Posterior vena cava (tissue), 2 donors: ENCODE results near the gene NR2F1-AS1. TPM values are rescaled to one million over a fixed set of nuclear protein-coding genes. Genes with fewer than 3 reads are reported as not detected.
"Not testable (repeated sequence)": the region's sequence is repeated elsewhere in the genome, so short reads cannot be mapped to it uniquely, and the experiment has no call there.

Experiments used
- DNase-seq: peaks from one replicate; pipeline ENCODE4 v3.0.0-alpha.2; 2020; ENCODE audit warnings: low spot score
- intact Hi-C, 2 donors: fragments of 100-400 bp; cut with DNase I; formaldehyde crosslinking; loops; one replicate each; pipeline versions ENCODE4 v1.14.1 to v1.14.2; 2022 to 2023
- total RNA-seq, 2 donors: library from RNA; stranded (reverse); fragmentation: NEBNext Ultra II Directional; extraction: Animal tissue kit (Norgen Biotek cat#: 25700); gene quantifications; one replicate each; pipeline ENCODE4 v1.2.1, GENCODE V29; 2021
- donor health status: DM: yes; HTN: yes; CAD: no.
- donor health status: DM: yes; HTN: yes; CAD: no.

The NR2F1-AS1 gene
- total RNA-seq, 2 donors from 2014 or later, result 19.7 to 25.6 TPM

DNA sequence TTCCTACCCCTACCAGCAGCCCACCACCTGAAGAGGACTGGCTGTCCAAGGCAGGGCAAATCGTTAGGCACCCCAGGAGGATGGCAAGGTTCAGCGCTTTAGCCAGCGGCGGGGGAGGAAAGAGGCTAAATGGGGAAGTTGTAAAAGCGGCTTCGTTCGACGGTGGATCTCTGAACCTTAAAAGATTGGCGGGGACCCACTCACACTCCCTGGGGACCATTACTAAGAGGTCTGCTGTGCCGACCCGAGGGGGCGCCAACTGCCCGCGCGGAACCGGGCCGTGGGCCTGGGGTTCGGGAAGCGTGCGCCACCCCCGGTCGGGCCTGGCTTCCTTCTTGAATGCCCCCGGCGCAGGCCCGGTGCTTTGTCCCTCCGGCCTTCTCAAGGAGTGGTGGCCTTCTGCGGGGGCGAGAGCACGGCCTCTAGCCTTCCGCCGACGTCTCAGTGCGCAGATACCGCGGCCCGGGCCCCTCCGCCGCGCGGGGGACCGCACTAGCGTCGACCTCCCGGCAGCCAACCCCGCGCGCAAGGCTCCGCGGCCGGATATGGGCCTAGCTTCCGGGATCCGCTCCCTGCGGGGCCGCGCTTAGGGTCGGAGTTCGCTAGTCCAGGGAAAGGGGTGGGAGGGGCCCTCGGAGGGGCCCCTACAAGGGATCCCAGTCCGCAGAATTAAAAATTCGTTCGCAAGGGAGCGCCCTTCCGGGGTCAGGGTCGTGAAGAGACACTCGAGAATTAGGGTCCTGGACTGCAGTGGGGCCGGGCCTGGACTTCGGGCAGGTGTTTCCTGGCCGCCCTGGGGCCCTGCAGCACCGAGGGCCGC is 10.5 kb downstream of the NR2F1-AS1 start:
- DNase-seq, result no peak
- intact Hi-C loops, result loop anchor here in 1 of 2 donors (10.0 kb wide), 1 partner anchor 486 kb away; no protein-coding TSS in a partner anchor

DNA sequence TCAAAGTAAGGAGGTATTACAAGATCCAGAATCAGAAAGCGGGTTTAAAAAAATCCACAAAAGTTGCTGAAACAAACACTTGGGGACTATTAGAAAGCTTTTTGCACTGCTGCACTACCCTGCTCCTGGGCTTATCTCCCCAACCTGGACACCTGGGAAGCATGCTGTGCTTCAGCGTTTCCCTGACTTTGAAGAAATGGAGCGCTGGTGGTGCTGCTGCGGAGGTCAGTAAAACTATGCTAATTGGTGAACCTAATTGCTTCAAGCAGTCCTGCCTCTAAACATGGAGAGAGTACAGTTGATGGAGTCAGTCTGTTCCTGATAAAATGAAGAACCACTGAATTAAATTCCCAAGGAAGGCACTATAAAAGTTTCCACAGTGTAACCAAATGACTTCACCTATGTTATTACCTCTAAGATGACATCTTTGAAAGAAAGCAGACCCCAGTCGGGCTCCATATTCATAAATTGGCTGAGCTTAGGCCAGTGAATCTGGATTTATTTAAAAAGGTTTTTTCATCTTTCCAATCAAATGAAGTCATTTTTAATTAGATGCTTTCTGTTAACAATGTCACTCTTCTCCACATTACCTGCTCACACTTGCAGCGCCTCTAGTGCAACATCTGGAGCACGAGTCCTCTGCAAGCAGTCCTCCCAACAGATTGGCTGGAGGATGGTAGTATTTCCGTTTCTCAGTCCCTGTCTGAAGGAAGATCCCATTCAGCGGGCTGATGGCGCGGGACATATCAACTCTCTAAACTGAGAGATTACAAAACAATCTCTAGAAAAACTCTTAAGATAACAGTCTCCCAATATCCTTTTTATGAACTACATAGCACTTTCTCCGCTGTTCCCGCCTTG is 11.5 kb downstream of the NR2F1-AS1 start:
- no peak for DNase-seq
- intact Hi-C loops, result loop anchor here in 1 of 2 donors (10.0 kb wide), 1 partner anchor 485 kb away; no protein-coding TSS in a partner anchor

DNA sequence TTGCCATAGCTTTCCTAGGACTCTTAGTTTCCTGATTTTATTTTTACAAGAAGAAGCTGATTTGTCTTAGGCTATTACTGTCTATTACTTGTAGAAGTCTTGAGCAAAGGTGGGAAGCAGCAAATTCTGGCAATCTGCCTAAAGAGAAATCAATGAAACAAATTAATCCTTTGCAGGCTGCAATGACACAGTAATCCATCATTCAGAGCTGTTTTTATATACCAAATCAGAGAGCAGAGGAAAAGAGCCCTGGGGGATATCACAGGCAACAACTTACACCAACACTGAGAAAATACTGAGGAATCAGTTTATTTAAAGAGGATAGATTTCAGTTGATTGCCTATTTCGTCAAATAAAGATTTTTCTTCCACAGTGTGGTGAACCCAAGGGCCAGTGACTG is 13.6 kb downstream of the NR2F1-AS1 start:
- intact Hi-C loops, result no loop called here
- DNase-seq, result no peak

DNA sequence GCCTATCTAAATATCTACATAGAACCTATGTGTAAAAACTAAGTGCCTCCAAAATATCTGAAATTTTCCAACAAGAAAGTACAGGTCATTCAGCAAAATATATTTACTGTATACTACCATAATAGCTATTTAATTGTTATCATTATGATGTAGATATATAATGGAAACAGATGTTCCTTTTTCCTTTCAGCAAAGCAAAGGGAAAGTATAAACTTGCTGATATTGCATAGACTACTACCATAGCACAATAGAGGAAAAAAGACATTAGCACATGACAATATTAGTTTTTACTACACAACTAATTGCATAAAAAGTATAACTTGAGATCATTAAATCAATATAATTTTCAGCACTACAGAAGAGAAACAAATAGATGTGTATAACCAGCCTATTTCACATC is 14.9 kb downstream of the NR2F1-AS1 start:
- DNase-seq, result no peak
- intact Hi-C loops, result no loop called here

DNA sequence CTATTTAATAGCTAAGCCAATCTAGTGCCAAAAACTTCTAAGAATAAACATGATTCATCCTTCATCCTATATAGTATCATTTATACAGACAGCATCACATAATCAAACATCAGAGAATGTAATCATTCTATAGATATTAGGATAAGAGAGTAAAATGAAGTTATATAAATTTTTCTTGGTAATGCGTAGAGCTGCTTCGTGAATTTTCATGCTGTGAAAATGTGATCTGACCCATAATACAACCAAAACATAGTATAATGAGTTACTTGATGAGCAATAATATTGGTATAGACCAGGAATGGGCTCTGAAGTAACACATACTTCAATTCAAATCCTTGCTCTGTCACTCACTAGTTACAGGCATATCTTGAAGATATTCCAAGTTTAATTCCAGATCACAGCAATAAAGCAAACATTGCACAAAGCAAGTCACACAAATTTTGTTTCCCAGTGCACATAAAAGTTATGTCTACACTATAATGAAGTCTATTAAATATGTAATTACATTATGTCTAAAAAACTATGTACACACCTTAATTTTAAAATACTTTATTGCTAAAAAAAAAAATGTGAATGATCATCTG is 23.9 kb downstream of the NR2F1-AS1 start:
- intact Hi-C loops, result no loop called here
- DNase-seq, result no peak

DNA sequence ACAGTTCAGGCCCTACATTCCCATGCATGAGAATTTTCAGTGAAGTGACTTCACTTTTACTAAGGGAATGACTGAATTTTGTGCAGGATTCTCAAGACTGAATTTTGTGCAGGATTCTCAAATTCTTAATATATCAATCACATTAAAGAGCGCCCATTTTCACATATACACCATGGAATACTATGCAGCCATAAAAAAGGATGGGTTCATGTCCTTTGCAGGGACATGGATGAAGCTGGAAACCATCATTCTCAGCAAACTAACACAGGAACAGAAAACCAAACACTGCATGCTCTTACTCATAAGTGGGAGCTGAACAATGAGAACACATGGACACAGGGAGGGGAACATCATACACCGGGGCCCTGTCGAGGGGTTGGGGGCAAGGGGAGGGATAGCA is 31.4 kb downstream of the NR2F1-AS1 start:
- DNase-seq, intact Hi-C loops: not testable (repeated sequence)

DNA sequence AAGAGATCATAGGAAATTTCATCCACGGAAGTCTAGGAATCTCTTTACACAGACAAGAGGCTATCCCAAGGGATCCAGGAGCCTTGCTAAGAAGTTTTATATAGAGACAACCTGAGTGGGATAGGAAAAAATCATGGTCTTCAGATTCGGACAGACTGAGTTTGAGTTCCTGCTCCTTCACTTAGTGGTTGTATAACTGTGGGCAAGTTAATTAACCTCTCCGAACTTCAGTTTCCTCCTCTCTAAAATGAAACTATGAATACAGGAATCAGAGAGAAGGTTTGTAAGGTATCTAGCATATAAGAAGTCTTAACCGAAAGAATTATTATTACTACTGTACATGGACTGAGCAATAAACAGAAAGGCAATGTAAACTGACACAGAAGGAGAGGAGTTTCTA is 35.1 kb downstream of the NR2F1-AS1 start:
- intact Hi-C loops, result no loop called here

DNA sequence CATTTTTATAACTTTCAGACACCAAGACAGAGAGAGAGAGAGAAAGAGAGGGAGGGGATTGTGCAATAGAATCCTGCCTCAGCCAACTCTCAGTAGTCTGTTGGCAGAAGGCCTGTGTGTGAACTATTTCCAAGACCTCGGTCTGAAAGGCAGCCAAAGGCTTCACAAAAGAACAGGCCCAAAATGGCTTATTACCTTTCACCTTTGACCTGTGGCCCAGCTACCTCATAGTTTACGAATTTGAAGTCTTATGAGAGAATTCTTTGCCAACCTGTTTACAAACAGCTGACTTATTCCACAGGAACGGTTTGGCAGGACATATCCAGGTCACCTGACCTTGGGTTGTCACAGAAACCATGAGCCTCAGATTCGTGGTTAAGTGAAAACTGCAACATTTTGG is 48.6 kb downstream of the NR2F1-AS1 start:
- intact Hi-C loops, result no loop called here
- DNase-seq, result peak; percentile 80

More for the DNA sequence above, 35.1 kb downstream of the NR2F1-AS1 start:
- no peak for DNase-seq

DNA sequence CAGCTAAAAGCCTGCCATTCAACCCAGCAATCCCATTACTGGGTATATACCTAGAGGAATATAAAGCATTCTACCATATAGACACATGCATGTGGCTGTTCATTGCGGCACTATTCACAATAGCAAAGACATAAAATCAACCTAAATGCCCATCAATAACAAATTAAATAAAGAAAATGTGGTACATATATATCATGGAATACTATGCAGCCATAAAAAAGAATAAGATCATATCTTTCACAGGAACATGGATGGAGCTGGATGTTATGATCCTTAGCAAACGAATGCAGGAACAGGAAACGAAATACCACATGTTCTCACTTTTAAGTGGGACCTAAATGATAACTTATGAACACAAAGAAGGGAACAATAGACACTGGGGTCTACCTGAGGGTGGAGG is 59.2 kb downstream of the NR2F1-AS1 start:
- DNase-seq, intact Hi-C loops: not testable (repeated sequence)

DNA sequence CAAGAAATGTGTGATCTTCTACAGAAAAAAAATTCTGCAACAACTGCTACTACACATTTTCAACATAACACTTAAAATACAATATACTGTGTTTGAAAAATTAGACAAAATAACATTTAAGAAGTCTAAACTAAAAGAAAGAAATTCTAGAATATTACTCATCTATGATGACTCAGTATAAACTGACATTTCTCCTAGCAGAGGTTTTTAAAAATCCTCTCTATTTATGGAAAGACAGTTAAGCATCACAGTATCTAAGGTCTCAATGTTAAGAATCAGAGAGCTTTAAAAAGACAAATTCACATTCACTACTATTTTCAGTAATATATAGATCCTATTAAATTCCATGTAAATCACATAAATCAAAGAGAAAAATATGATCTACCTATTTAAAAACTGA is 61.3 kb downstream of the NR2F1-AS1 start:
- no peak for DNase-seq
- intact Hi-C loops, result no loop called here

DNA sequence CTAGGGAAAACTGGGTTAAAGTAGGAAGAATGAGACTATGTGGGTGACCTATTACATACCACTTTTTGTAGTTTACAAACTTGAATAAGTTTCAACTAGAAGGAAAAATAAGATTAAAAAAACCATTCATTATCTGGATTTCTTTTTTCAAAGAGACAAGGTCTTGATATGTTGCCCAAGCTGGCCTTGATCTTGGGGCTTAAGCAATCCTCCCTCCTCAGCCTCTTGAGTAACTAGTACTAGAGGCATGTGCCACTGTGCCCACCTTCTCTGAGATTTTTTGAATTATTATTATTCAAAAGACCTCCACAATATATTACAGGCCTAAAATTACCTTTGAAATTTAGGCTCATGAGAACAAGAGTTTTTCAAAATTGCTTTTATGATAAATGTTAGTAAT is 63.2 kb downstream of the NR2F1-AS1 start:
- no peak for DNase-seq
- intact Hi-C loops, result no loop called here

DNA sequence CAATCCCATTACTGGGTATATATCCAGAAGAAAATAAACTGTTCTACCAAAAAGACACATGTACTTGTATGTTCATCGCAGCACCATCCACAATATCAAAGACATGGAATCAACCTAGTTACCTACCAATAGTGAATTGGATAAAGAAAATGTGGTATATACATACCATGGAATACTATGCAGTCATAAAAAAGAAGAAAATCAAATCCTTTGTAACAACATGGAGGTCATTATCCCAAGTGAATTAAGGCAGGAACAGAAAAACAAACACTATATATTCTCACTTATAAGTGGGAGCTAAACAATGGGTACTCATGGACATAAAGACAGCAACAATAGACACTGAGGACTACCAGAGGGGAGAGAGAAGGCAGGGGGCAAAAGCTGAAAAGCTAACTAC is 67.7 kb downstream of the NR2F1-AS1 start:
- intact Hi-C loops, result loop anchor here in 1 of 2 donors (2.0 kb wide), 1 partner anchor 22 kb away; no protein-coding TSS in a partner anchor
- no peak for DNase-seq

DNA sequence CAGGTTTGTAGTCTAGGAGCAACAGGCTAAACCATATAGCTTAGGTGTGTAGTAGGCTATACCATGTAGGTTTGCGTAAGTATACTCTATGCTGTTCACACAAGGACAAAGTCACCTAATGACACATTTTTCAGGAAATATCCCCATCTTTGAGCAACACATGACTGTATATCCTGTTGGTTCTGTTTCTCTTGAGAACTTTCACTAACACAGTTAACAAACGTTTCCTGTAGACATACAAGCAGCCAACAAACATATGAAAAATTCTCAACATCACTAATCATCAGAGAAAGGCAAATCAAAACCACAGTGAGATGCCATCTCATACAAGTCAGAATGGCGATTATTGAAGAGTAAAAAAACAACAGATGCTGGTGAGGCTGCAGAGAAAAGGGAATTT is 68.2 kb downstream of the NR2F1-AS1 start:
- intact Hi-C loops, result loop anchor here in 1 of 2 donors (2.0 kb wide), 1 partner anchor 22 kb away; no protein-coding TSS in a partner anchor
- DNase-seq, result no peak

DNA sequence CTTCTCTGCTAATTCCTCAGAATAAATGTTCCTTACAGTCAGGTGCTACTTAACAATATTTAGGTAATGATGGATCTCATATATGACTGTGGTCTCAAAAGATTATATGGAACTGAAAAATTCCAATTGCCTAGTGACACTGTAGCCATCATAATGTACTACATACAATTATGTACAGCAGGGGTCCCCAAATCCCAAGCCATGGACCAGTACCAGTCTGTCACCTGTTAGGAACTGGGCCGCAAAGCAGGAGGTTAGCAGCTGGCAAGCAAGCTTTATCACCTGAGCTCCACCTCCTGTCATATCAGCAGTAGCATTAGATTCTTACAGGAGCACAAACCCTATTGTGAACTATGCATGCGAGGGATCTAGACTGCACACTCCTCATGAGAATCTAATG is 69.6 kb downstream of the NR2F1-AS1 start:
- no peak for DNase-seq
- intact Hi-C loops, result no loop called here

DNA sequence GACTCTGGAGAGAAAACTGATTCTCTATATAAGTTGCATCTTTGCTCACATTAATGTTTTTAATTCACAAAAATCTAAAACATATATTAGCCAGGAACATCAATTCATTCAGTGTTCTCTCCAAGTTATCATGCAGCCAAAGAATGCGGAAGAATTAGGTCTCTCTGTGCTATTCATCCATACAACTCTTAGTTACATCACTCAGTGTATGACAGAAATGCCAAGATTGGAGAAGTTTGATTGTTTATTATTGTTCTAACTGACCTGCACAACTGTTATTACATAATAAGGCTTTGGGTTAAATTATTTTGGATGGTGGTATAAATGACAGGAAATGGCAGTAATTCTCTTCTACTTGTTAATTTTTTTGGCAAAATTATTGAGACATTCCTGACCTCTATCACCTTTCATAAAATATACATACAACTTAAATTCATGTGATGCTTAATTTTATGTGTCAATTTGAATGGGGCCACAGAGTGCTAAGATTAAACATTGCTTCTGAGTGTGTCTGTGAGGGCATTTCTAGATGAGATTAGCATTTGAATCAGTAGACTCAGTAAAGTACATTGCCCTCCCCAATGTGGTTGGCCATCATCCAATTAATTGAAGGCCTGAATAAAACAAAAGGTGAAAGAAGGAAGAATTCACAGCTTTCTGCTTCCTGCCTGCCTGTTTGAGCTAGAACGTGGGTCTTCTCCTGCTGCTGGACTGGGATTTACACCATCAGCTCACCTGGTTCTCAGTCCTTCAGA is 70.2 kb downstream of the NR2F1-AS1 start:
- no peak for DNase-seq
- intact Hi-C loops, result no loop called here

DNA sequence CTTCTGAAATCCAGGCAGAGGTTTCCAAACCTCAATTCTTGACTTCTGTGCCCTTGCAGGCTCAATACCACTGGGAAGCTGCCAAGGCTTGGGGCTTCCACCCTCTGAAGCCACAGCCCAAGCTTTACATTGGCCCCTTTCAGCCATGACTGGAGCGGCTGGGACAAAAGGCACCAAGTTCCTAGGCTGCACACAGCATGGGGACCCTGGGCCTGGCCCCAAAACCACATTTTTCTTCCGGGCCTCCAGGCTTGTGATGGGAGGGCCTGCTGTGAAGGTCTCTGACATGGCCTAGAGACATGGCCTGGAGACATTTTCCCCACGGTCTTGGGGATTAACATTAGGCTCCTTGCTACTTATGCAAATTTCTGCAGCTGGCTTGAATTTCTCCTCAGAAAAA is 75.5 kb downstream of the NR2F1-AS1 start:
- intact Hi-C loops, DNase-seq: not testable (repeated sequence)

DNA sequence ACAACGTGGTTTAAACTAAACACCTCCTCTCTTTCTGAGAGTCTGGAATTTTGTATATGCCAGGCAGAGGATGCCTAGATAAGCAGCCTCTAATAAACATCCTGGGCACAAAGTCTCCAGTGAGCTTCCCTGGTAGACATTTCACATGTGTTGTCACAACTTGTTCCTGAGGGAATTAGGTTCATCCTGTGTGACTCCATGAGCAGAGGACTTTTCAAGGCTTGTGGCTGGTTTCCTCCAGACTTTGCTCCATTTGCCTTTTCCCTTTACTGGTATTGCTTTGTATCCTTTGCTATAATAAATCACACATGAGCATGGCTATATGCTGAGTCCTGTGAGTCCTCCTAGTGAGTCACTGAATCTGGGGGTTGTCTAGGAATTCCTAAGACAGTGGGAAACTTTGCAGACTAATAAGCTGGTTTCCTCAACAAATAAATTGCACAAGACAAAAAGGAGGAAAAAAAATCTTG is 77.4 kb downstream of the NR2F1-AS1 start:
- intact Hi-C loops, result no loop called here
- DNase-seq, result no peak

DNA sequence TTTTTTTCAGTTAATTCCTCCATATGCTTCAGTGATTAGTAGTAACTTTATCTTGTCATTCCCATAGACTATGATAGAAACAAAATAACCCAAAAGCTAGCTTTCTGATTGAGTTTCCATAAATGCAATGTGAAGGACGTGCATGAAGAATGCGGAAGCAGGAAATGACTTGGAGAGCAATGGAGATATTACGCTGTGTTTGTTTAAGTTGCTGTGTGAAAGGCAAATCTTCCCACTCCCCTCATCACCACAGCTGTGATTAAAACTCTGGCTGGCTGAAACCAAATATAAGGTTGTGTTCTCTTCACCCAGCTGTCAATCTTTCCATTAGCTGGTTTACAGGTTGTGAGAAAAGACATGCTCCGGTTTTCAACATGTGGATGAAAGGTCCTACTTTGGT is 83.9 kb downstream of the NR2F1-AS1 start:
- no peak for DNase-seq
- intact Hi-C loops, result no loop called here

DNA sequence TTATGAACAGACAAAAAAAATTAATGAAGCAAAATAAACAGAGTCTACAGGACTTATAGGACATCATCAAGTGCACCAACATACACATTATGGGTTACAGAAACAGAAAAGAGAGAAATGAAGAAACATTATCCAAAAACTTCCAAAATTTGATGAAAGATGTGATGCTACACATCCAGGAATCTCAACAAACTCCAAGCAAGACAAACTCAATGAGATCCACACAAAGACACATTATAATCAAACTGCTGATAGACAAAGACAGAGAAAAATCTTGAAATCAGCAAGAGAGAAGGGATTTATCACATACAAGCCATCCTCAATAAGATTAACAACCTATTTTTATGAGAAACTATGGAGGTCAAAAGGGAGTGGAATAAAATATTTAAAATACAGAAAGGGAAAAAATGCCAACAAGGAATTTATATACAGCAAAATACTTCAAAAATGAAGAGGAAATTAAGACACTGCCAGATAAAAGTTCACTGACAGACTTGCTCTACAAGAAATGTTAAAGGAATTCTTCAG is 101.0 kb downstream of the NR2F1-AS1 start:
- DNase-seq, result no peak
- intact Hi-C loops, result no loop called here
